HCT116 (cell line): ENCODE results near the gene FAM98A. TPM values are rescaled to one million over a fixed set of nuclear protein-coding genes. Genes with fewer than 3 reads are reported as not detected.

ENCODE experiments used
- ATAC-seq: fragments of 200-7000 bp; cut with Tn5 transposase; 2 replicates; pipeline ENCODE4 v1.9.1; 2020; ENCODE audit warnings: mild to moderate bottlenecking, moderate library complexity
- BruUV-seq: library from RNA; stranded (reverse); fragments of 400-500 nt; replicated peaks from 2 replicates; lab custom pipeline; 2021; lab: Mats Ljungman, UMichigan
- CTCF ChIA-PET: fragments of 300-600 bp; sonication (Branson Sonifier 250); formaldehyde crosslinking; loops from one replicate; lab custom pipeline; 2021; ENCODE audit warnings: antibody characterized with exemption; lab: Charles Lee
- POLR2A ChIA-PET: fragments of 300-600, 350-600 bp; sonication (Branson Sonifier 250); formaldehyde crosslinking; loops from one replicate; lab custom pipeline; 2021; ENCODE audit warnings: antibody characterized with exemption; lab: Charles Lee
- RAD21 ChIA-PET, 2 experiments: fragments of 300-600 bp; sonication (Branson Sonifier 250); formaldehyde crosslinking; loops; one replicate each; lab custom pipeline; 2023; ENCODE audit warnings: low total read pairs in 2 of 2; ENCODE audit not compliant: uncharacterized antibody in 2 of 2, unreplicated experiment in 2 of 2, low non-redundant PET in 1 of 2; lab: Charles Lee
- DNase-seq: peaks from one replicate; pipeline ENCODE4 v3.0.0-alpha.2; 2010; ENCODE audit warnings: low read depth, low spot score
- H2AFZ ChIP-seq: fragments of 200-600 bp; shearing (Covaris generic), sonication (generic); 2 replicates; pipeline ENCODE4 v1.6.1; 2017; ENCODE audit warnings: low read depth, mixed run types, mixed read lengths, antibody characterized with exemption, low read length; ENCODE audit not compliant: poor library complexity, severe bottlenecking
- H3K27ac ChIP-seq: 2 replicates; pipeline ENCODE4 v1.5.1; 2012; ENCODE audit warnings: low read depth, low read length
- H3K27me3 ChIP-seq: fragments of 200-600 bp; sonication (generic); 2 replicates; pipeline ENCODE4 v1.6.1; 2016; ENCODE audit warnings: mixed run types, low read length, mixed read lengths; ENCODE audit not compliant: insufficient read depth
- H3K36me3 ChIP-seq, 2 experiments: fragments of 200-500 bp in 1 of 2; fragments of 200-600 bp in 1 of 2; sonication (Bioruptor generic) in 1 of 2; sonication (generic) in 1 of 2; 2 replicates each; pipeline versions ENCODE4 v1.5.1 to v1.6.1; 2014 to 2016; ENCODE audit warnings: low read length in 2 of 2, inconsistent platforms in 1 of 2, mixed read lengths in 1 of 2, mixed run types in 1 of 2; ENCODE audit not compliant: insufficient read depth in 2 of 2, control insufficient read depth in 1 of 2
- H3K4me1 ChIP-seq, 2 experiments: fragments of 200-600 bp in 1 of 2; sonication (generic) in 1 of 2; 2 replicates each; pipeline versions ENCODE4 v1.5.1 to v1.6.1; 2012 to 2017; ENCODE audit warnings: low read length in 2 of 2, inconsistent platforms in 1 of 2, mild to moderate bottlenecking in 1 of 2, mixed read lengths in 1 of 2, mixed run types in 1 of 2, moderate library complexity in 1 of 2; ENCODE audit not compliant: insufficient read depth in 2 of 2, control insufficient read depth in 1 of 2
- H3K4me2 ChIP-seq: fragments of 200-600 bp; sonication (generic); 2 replicates; pipeline ENCODE4 v1.6.1; 2017; ENCODE audit warnings: mixed run types, low read length, mixed read lengths
- H3K4me3 ChIP-seq, 2 experiments: fragments of 200-600 bp in 1 of 2; sonication (generic) in 1 of 2; replicated peaks in 1 of 2; 2 replicates each; pipeline ENCODE4 v1.5.1; 2011 to 2016; ENCODE audit warnings: low read length in 2 of 2, control low read depth in 1 of 2, low read depth in 1 of 2, mild to moderate bottlenecking in 1 of 2, mixed read lengths in 1 of 2, mixed run types in 1 of 2
- H3K79me2 ChIP-seq: fragments of 200-600 bp; sonication (generic); 2 replicates; pipeline ENCODE4 v1.6.1; 2017; ENCODE audit warnings: mild to moderate bottlenecking, mixed run types, low read length, moderate library complexity, mixed read lengths; ENCODE audit not compliant: insufficient read depth
- H3K9ac ChIP-seq: fragments of 200-600 bp; sonication (generic); 2 replicates; pipeline ENCODE4 v1.6.1; 2016; ENCODE audit warnings: low read length, mixed read lengths
- H3K9me2 ChIP-seq: fragments of 200-600 bp; sonication (generic), shearing (Covaris generic); 2 replicates; pipeline ENCODE4 v1.6.1; 2017; ENCODE audit warnings: mixed run types, mild to moderate bottlenecking, moderate library complexity; ENCODE audit not compliant: insufficient read depth
- H3K9me3 ChIP-seq, 2 experiments: fragments of 200-500 bp in 1 of 2; fragments of 200-600 bp in 1 of 2; sonication (Bioruptor generic) in 1 of 2; sonication (generic) in 1 of 2; 2 replicates each; pipeline ENCODE4 v1.6.1; 2014 to 2017; ENCODE audit warnings: low read length in 2 of 2, mixed read lengths in 2 of 2, inconsistent platforms in 1 of 2, low read depth in 1 of 2, mild to moderate bottlenecking in 1 of 2, mixed run types in 1 of 2, moderate library complexity in 1 of 2; ENCODE audit not compliant: control insufficient read depth in 1 of 2, insufficient read depth in 1 of 2
- H4K20me1 ChIP-seq: fragments of 200-600 bp; sonication (generic), shearing (Covaris generic); 2 replicates; pipeline ENCODE4 v1.6.1; 2017; ENCODE audit warnings: mixed run types, mild to moderate bottlenecking, moderate library complexity; ENCODE audit not compliant: insufficient read depth
- ELF1 ChIP-seq: IDR thresholded peaks from 2 replicates; pipeline ENCODE4 v1.6.1; 2012; ENCODE audit warnings: low read depth, borderline replicate concordance
- POLR2AphosphoS5 ChIP-seq: IDR thresholded peaks from 2 replicates; pipeline ENCODE4 v1.6.1; 2011; ENCODE audit warnings: mild to moderate bottlenecking, low read depth, low read length, moderate library complexity
- ZNF274 ChIP-seq: fragments of 200-500 bp; sonication (Bioruptor generic); IDR thresholded peaks from 2 replicates; pipeline ENCODE4 v1.6.1; 2014; ENCODE audit warnings: mild to moderate bottlenecking, low read depth, low read length, inconsistent platforms
- intact Hi-C: fragments of 100-400 bp; cut with micrococcal nuclease; formaldehyde crosslinking; loops from 2 replicates; pipeline ENCODE4 v1.10.0; 2022
- total RNA-seq: library from RNA; stranded (reverse); gene quantifications from one replicate; pipeline ENCODE4 v1.2.1, GENCODE V29; 2021; ENCODE audit not compliant: unreplicated experiment
- TF ChIP-seq, protein P1 (sequence below): IDR thresholded peaks from 2 replicates; pipeline ENCODE4 v1.6.1; 2012; ENCODE audit warnings: low read depth

The FAM98A gene
- total RNA-seq, 1 experiment from 2014 or later = 42.9 TPM

DNA sequence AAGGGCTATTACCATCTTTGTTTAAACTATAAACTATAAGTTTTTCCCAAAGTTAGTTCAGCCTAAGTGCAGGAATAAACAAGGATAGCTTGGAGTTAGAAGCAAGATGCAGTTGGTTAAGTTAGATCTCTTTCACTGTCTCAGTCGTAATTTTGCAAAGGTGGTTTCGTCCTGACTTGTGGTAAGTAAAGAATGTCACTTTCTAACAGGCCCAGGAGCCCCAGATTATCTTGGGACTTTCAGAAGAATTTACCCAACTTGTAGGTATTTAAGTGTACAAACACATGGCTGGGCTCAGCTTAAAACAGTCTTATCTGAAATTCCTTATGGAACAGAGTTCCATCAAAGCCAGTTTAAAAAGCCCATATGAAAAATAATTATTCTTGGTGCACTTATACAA, 18.3 kb upstream of the FAM98A start (continued):
- TF ChIP-seq, protein P1, sequence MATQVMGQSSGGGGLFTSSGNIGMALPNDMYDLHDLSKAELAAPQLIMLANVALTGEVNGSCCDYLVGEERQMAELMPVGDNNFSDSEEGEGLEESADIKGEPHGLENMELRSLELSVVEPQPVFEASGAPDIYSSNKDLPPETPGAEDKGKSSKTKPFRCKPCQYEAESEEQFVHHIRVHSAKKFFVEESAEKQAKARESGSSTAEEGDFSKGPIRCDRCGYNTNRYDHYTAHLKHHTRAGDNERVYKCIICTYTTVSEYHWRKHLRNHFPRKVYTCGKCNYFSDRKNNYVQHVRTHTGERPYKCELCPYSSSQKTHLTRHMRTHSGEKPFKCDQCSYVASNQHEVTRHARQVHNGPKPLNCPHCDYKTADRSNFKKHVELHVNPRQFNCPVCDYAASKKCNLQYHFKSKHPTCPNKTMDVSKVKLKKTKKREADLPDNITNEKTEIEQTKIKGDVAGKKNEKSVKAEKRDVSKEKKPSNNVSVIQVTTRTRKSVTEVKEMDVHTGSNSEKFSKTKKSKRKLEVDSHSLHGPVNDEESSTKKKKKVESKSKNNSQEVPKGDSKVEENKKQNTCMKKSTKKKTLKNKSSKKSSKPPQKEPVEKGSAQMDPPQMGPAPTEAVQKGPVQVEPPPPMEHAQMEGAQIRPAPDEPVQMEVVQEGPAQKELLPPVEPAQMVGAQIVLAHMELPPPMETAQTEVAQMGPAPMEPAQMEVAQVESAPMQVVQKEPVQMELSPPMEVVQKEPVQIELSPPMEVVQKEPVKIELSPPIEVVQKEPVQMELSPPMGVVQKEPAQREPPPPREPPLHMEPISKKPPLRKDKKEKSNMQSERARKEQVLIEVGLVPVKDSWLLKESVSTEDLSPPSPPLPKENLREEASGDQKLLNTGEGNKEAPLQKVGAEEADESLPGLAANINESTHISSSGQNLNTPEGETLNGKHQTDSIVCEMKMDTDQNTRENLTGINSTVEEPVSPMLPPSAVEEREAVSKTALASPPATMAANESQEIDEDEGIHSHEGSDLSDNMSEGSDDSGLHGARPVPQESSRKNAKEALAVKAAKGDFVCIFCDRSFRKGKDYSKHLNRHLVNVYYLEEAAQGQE = no peak

GRCh38 chr2:33616873-33617272, 17.8 kb upstream of the FAM98A start:
- ATAC-seq = no peak

More at GRCh38 chr2:33616873-33617272, 17.8 kb upstream of the FAM98A start:
- RAD21 ChIA-PET = no interaction called here
- no peaks in the 10 kb centered on the region for H3K36me3 ChIP-seq
- no peak overlapping the region for H2AFZ ChIP-seq
- no peaks in the 10 kb centered on the region for H3K9me2 ChIP-seq
- intact Hi-C loops = no loop called here
- no peaks in the 10 kb centered on the region for H3K27me3 ChIP-seq
- CTCF ChIA-PET = no interaction called here
- H3K4me3 ChIP-seq = no peak overlapping the region
- no TSS peak for BruUV-seq
- H3K9me3 ChIP-seq = no peaks in the 10 kb centered on the region
- no peak overlapping the region for H3K4me2 ChIP-seq
- H3K4me1 ChIP-seq = no peaks in the 10 kb centered on the region
- H3K27ac ChIP-seq = no peak overlapping the region
- no peak for DNase-seq
- no peak overlapping the region for H3K9ac ChIP-seq
- POLR2A ChIA-PET = no interaction called here
- no peaks in the 10 kb centered on the region for H4K20me1 ChIP-seq
- TF ChIP-seq ELF1 (no peak), ZNF274 (no peak), POLR2AphosphoS5 (no peak)
- TF ChIP-seq, protein P1 = no peak
- no peaks in the 10 kb centered on the region for H3K79me2 ChIP-seq
